Activated naive CD4-positive, alpha-beta T cell treated with anti-CD3 and anti-CD28 coated beads for 36 hours (primary cell): ENCODE results near the gene SUZ12. TPM values are rescaled to one million over a fixed set of nuclear protein-coding genes. Genes with fewer than 3 reads are reported as not detected.

Source experiments
- total RNA-seq, 2 experiments: library from RNA; stranded (reverse); gene quantifications; one replicate each; pipeline ENCODE4 v1.2.3, GENCODE V29; 2021

Gene SUZ12
- total RNA-seq, 2 experiments from 2014 or later: 54.7 to 56.8 TPM

Other genes with a start within 250 kb of the SUZ12 start
- 10 to 100 TPM; 34.4 to 37.6 TPM for gene COPRS, start 77.8 kb upstream of the SUZ12 start, total RNA-seq
- 10 to 100 TPM; 86.1 to 89.6 TPM for gene UTP6, start 35.3 kb upstream of the SUZ12 start, total RNA-seq
- gene LRRC37B, start 70.4 kb downstream of the SUZ12 start, total RNA-seq: 10 to 100 TPM; 14.4 to 15.0 TPM
- gene RHOT1, start 205.5 kb downstream of the SUZ12 start, total RNA-seq: 10 to 100 TPM; 23.0 to 23.7 TPM